Gastroesophageal sphincter (tissue), 3 donors: ENCODE data around the gene NT5C2.

ENCODE experiments used
- CTCF ChIP-seq, 4 experiments: fragments of 200-600 bp in 2 of 4; fragments of 450-650 bp in 2 of 4; sonication (generic) in 1 of 4; IDR thresholded peaks; one replicate each; pipeline ENCODE4 v1.5.1; 2017 to 2019; ENCODE audit warnings: antibody characterized with exemption in 4 of 4, mild to moderate bottlenecking in 2 of 4, moderate library complexity in 2 of 4
- EP300 ChIP-seq: sonication (generic); formaldehyde crosslinking; IDR thresholded peaks from one replicate; pipeline ENCODE4 v1.6.1; 2017; ENCODE audit warnings: antibody characterized with exemption, mild to moderate bottlenecking
- POLR2A ChIP-seq, 2 donors: fragments of 450-650 bp; IDR thresholded peaks; one replicate each; pipeline ENCODE4 v1.6.1; 2017; ENCODE audit warnings: antibody characterized with exemption in 2 of 2, mild to moderate bottlenecking in 2 of 2, moderate library complexity in 1 of 2

GRCh38 chr10:103180491-103180890, 12.6 kb downstream of the NT5C2 start:
- TF ChIP-seq CTCF (IDR thresholded peaks at IDR 0.05) (no peak), EP300 (no peak), POLR2A (IDR thresholded peaks at IDR 0.05) (no peak)
